GM12878 (cell line): Measurements from ENCODE around the gene TUBGCP2. TPM values are rescaled to one million over a fixed set of nuclear protein-coding genes. Genes with fewer than 3 reads are reported as not detected.

Experiments used
- ATAC-seq: fragments of 200-7000 bp; cut with Tn5 transposase; 3 replicates; pipeline ENCODE4 v1.9.1; 2020; ENCODE audit warnings: mild to moderate bottlenecking, moderate library complexity
- BruUV-seq: library from RNA; stranded (reverse); fragments of 400-500 nt; replicated peaks from 2 replicates; lab custom pipeline; 2021; lab: Mats Ljungman, UMichigan
- CTCF ChIA-PET: fragments of 300-600 bp; sonication (Branson Sonifier 250); formaldehyde crosslinking; extraction: SDS; loops from one replicate; lab custom pipeline; 2021; ENCODE audit warnings: inconsistent platforms; lab: Yijun Ruan, JAX
- POLR2A ChIA-PET: fragments of 350-600 bp; formaldehyde crosslinking; extraction: SDS; loops from one replicate; lab custom pipeline; 2021; ENCODE audit warnings: inconsistent platforms; lab: Charles Lee
- RAD21 ChIA-PET: fragments of 300-600 bp; sonication (Branson Sonifier 250); formaldehyde crosslinking; loops from one replicate; lab custom pipeline; 2023; ENCODE audit warnings: antibody characterized with exemption; ENCODE audit not compliant: unreplicated experiment; lab: Charles Lee
- SMC1A ChIA-PET: fragments of 300-600 bp; sonication (Branson Sonifier 250); formaldehyde crosslinking; loops from one replicate; lab custom pipeline; 2023; ENCODE audit not compliant: unreplicated experiment, uncharacterized antibody; lab: Charles Lee
- DNase-seq: peaks from one replicate; pipeline ENCODE4 v3.0.0-alpha.2; 2011; ENCODE audit warnings: low read depth, low spot score
- FAIRE-seq: peaks from 3 replicates; lab custom pipeline; 2011; peaks lifted over from hg19 to GRCh38; lab: Jason Lieb, UNC
- H2AFZ ChIP-seq: 2 replicates; pipeline ENCODE4 v1.6.0; 2011; ENCODE audit warnings: low read depth, low read length, control low read depth; ENCODE audit not compliant: control insufficient read depth
- H3K27ac ChIP-seq: 2 replicates; pipeline ENCODE4 v1.5.1; 2011; ENCODE audit warnings: control low read depth; ENCODE audit not compliant: control insufficient read depth, insufficient read depth
- H3K27me3 ChIP-seq, 2 experiments: replicated peaks in 1 of 2; 2 replicates each; pipeline versions ENCODE4 v1.6.0 to v1.6.1; 2011; ENCODE audit warnings: low read length in 1 of 2; ENCODE audit not compliant: control insufficient read depth in 2 of 2, insufficient read depth in 2 of 2
- H3K36me3 ChIP-seq, 2 experiments: 2 replicates each; pipeline ENCODE4 v1.5.1; 2011; ENCODE audit warnings: low read length in 1 of 2; ENCODE audit not compliant: control insufficient read depth in 2 of 2, insufficient read depth in 2 of 2
- H3K4me1 ChIP-seq: 2 replicates; pipeline ENCODE4 v1.6.1; 2011; ENCODE audit warnings: mild to moderate bottlenecking, low read length, moderate library complexity, mixed read lengths; ENCODE audit not compliant: control insufficient read depth, insufficient read depth
- H3K4me2 ChIP-seq: 2 replicates; pipeline ENCODE4 v1.6.0; 2011; ENCODE audit warnings: control low read depth; ENCODE audit not compliant: control insufficient read depth, insufficient read depth
- H3K4me3 ChIP-seq: fragments of 200-600 bp; sonication (generic); 2 replicates; pipeline ENCODE4 v1.5.1; 2016
- H3K79me2 ChIP-seq: 2 replicates; pipeline ENCODE4 v1.6.0; 2011; ENCODE audit warnings: low read length; ENCODE audit not compliant: control insufficient read depth, insufficient read depth
- H3K9ac ChIP-seq: 2 replicates; pipeline ENCODE4 v1.8.0; 2011; ENCODE audit warnings: low read length, control low read depth, mixed read lengths; ENCODE audit not compliant: control insufficient read depth, insufficient read depth
- H3K9me3 ChIP-seq: replicated peaks from 3 replicates; pipeline ENCODE4 v1.5.1; 2011; ENCODE audit warnings: mild to moderate bottlenecking, low read length; ENCODE audit not compliant: control insufficient read depth, insufficient read depth
- H4K20me1 ChIP-seq: 2 replicates; pipeline ENCODE4 v1.6.0; 2011; ENCODE audit not compliant: control insufficient read depth, insufficient read depth
- BCL11A ChIP-seq: IDR thresholded peaks from 2 replicates; pipeline ENCODE4 v1.6.1; 2011; ENCODE audit warnings: low read depth, low read length
- DPF2 ChIP-seq: fragments of 450-650 bp; IDR thresholded peaks from 2 replicates; pipeline ENCODE4 v1.6.1; 2017; ENCODE audit warnings: mild to moderate bottlenecking
- EGR1 ChIP-seq, 2 experiments: IDR thresholded peaks; 1 replicate in 1 of 2; 2 replicates in 1 of 2; pipeline ENCODE4 v1.6.1; 2011 to 2012; ENCODE audit warnings: low read depth in 2 of 2, low read length in 2 of 2, borderline replicate concordance in 1 of 2, mild to moderate bottlenecking in 1 of 2, moderate library complexity in 1 of 2
- JUNB ChIP-seq: IDR thresholded peaks from 2 replicates; pipeline ENCODE4 v1.6.1; 2016; ENCODE audit warnings: antibody characterized with exemption, mild to moderate bottlenecking
- MEF2B ChIP-seq: fragments of 450-650 bp; IDR thresholded peaks from 2 replicates; pipeline ENCODE4 v1.6.1; 2018; ENCODE audit warnings: mild to moderate bottlenecking, moderate library complexity; ENCODE audit not compliant: partially characterized antibody, poor library complexity, severe bottlenecking
- MXI1 ChIP-seq: fragments of 150-350 bp; IDR thresholded peaks from 2 replicates; pipeline ENCODE4 v1.6.1; 2011; ENCODE audit warnings: low read depth, mild to moderate bottlenecking, inconsistent platforms, low read length, improper control_type of control experiment
- MYB ChIP-seq: fragments of 150-350 bp; IDR thresholded peaks from 2 replicates; pipeline ENCODE4 v1.6.1; 2014; ENCODE audit warnings: mild to moderate bottlenecking, low read depth, low read length, borderline replicate concordance
- POLR2A ChIP-seq: IDR thresholded peaks from 2 replicates; pipeline ENCODE4 v1.6.1; 2011; ENCODE audit warnings: low read depth, mild to moderate bottlenecking, low read length
- SMARCA5 ChIP-seq: fragments of 450-650 bp; IDR thresholded peaks from 2 replicates; pipeline ENCODE4 v1.6.1; 2017; ENCODE audit warnings: mild to moderate bottlenecking
- SMC3 ChIP-seq: IDR thresholded peaks from 2 replicates; pipeline ENCODE4 v1.6.1; 2011; ENCODE audit warnings: low read length, improper control_type of control experiment, borderline replicate concordance
- SREBF2 ChIP-seq: IDR thresholded peaks from 2 replicates; pipeline ENCODE4 v1.6.1; 2012; ENCODE audit warnings: mild to moderate bottlenecking, low read length
- ZNF274 ChIP-seq: IDR thresholded peaks from one replicate; pipeline ENCODE4 v1.8.0; 2011; ENCODE audit not compliant: insufficient read length, insufficient read depth
- ZSCAN29 ChIP-seq: fragments of 450-650 bp; IDR thresholded peaks from 2 replicates; pipeline ENCODE4 v1.6.1; 2017; ENCODE audit warnings: mild to moderate bottlenecking, moderate library complexity
- ZZZ3 ChIP-seq: IDR thresholded peaks from 2 replicates; pipeline ENCODE4 v1.6.1; 2011; ENCODE audit warnings: low read depth; ENCODE audit not compliant: control insufficient read depth, insufficient read length
- WGBS: methylation state at CpG from one replicate; pipeline ENCODE4 v1.1.6; 2016; ENCODE audit warnings: low lambda C conversion rate; ENCODE audit not compliant: insufficient replicate concordance, insufficient coverage; ENCODE audit errors: missing lambda C conversion rate; 5-methylcytosine and 5-hydroxymethylcytosine counted together
- in situ Hi-C: fragments of 300-500 bp; cut with MboI; formaldehyde crosslinking; loops from 9 replicates; pipeline ENCODE4 v1.14.3; 2018; ENCODE audit warnings: mixed read lengths
- intact Hi-C: fragments of 100-400 bp; cut with micrococcal nuclease; formaldehyde crosslinking; loops from one replicate; pipeline ENCODE4 v1.14.2; 2022; ENCODE audit not compliant: unreplicated experiment
- polyA plus RNA-seq, 11 experiments: library from polyadenylated mRNA; depleted of rRNA in 4 of 11; unstranded in 6 of 11; stranded (reverse) in 5 of 11; fragments of >200 nt; fragmentation: Nextera tagmentation in 4 of 11; fragmentation: Illumina TruSeq in 1 of 11; extraction: Ambion mirVana in 4 of 11; extraction: Trizol in 1 of 11; gene quantifications; 1 replicate in 1 of 11; 2 replicates in 10 of 11; pipeline versions ENCODE4 v1.2.1 to v1.2.3, GENCODE V29; 2011 to 2016; ENCODE audit warnings: inconsistent platforms in 2 of 11, missing spikeins in 2 of 11, low read depth in 1 of 11
- total RNA-seq, 4 experiments: library from RNA; depleted of rRNA in 3 of 4; stranded (reverse); fragments of >200 nt in 3 of 4; fragmentation: Illumina TruSeq in 1 of 4; extraction: Trizol in 1 of 4; gene quantifications; 2 replicates each; pipeline versions ENCODE4 v1.2.1 to v1.2.3, GENCODE V29; 2013 to 2021
- TF ChIP-seq, protein P1 (sequence below): fragments of 450-650 bp; conservative IDR thresholded peaks from 2 replicates; pipeline ENCODE4 v1.6.1; 2017; ENCODE audit warnings: mild to moderate bottlenecking, moderate library complexity
- TF ChIP-seq, protein P2 (sequence below): IDR thresholded peaks from 2 replicates; pipeline ENCODE4 v1.6.1; 2012; ENCODE audit warnings: low read depth, low read length, improper control_type of control experiment
- TF ChIP-seq, protein P3 (sequence below), 3 experiments: IDR thresholded peaks in 2 of 3; conservative IDR thresholded peaks in 1 of 3; 2 replicates each; pipeline ENCODE4 v1.5.1; 2011; ENCODE audit warnings: low read depth in 3 of 3, low read length in 3 of 3, mild to moderate bottlenecking in 3 of 3, control low read depth in 2 of 3, moderate library complexity in 2 of 3, inconsistent platforms in 1 of 3, mixed read lengths in 1 of 3; ENCODE audit not compliant: control insufficient read depth in 2 of 3, insufficient read depth in 1 of 3; ENCODE audit errors: extremely low read depth in 1 of 3
- TF ChIP-seq, protein P4 (sequence below): fragments of 450-650 bp; IDR thresholded peaks from 2 replicates; pipeline ENCODE4 v1.6.1; 2017; ENCODE audit warnings: low read depth, mild to moderate bottlenecking, moderate library complexity

Gene TUBGCP2
- total and polyA plus RNA-seq, 10 of the 15 experiments (the other 5 are each of a cell fraction or from before 2014, with no cell fraction given) = 4.8 to 47.1 (median 34.7) TPM

DNA sequence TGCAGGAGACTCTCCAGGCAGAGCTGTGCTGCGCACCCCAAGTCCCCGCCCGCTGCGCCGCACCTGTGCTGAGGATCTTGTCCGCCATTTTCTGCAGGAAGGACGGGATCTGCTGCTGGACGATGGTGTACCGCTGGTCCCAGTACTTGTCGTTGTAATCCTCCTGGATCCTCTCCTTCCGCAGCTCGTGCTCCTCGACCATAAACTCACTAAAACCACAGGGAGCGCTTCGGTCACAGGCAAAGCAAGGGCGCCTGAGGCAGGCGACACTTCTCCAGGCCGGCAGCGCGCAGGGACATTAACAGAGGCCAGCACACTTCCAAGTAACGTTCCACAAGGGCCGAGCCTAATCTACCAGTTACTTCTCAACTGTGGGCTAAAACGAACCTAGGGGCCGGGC lies 18.9 kb downstream of the TUBGCP2 start:
- H3K4me3 ChIP-seq = no peak overlapping the region
- no peaks in the 10 kb centered on the region for H3K4me1 ChIP-seq
- H3K4me2 ChIP-seq = no peak overlapping the region
- H2AFZ ChIP-seq = no peak overlapping the region
- TF ChIP-seq ZSCAN29 = no peak
- TF ChIP-seq SMC3 = no peak
- TF ChIP-seq SREBF2 = no peak
- TF ChIP-seq ZNF274 = no peak
- TF ChIP-seq POLR2A = no peak
- TF ChIP-seq, protein P1, sequence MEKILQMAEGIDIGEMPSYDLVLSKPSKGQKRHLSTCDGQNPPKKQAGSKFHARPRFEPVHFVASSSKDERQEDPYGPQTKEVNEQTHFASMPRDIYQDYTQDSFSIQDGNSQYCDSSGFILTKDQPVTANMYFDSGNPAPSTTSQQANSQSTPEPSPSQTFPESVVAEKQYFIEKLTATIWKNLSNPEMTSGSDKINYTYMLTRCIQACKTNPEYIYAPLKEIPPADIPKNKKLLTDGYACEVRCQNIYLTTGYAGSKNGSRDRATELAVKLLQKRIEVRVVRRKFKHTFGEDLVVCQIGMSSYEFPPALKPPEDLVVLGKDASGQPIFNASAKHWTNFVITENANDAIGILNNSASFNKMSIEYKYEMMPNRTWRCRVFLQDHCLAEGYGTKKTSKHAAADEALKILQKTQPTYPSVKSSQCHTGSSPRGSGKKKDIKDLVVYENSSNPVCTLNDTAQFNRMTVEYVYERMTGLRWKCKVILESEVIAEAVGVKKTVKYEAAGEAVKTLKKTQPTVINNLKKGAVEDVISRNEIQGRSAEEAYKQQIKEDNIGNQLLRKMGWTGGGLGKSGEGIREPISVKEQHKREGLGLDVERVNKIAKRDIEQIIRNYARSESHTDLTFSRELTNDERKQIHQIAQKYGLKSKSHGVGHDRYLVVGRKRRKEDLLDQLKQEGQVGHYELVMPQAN = no peak
- TF ChIP-seq, protein P2, sequence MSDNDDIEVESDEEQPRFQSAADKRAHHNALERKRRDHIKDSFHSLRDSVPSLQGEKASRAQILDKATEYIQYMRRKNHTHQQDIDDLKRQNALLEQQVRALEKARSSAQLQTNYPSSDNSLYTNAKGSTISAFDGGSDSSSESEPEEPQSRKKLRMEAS = no peak
- no peak for TF ChIP-seq MEF2B
- TF ChIP-seq ZZZ3 = no peak
- TF ChIP-seq MYB = no peak
- TF ChIP-seq BCL11A = no peak
- TF ChIP-seq DPF2 = no peak
- TF ChIP-seq JUNB = no peak
- TF ChIP-seq EGR1 (IDR thresholded peaks at IDR 0.05; ENCODE audit: borderline replicate concordance in 1 of 2, low read depth in 2 of 2, low read length in 2 of 2) = no peak
- TF ChIP-seq SMARCA5 = no peak
- TF ChIP-seq, protein P3, sequence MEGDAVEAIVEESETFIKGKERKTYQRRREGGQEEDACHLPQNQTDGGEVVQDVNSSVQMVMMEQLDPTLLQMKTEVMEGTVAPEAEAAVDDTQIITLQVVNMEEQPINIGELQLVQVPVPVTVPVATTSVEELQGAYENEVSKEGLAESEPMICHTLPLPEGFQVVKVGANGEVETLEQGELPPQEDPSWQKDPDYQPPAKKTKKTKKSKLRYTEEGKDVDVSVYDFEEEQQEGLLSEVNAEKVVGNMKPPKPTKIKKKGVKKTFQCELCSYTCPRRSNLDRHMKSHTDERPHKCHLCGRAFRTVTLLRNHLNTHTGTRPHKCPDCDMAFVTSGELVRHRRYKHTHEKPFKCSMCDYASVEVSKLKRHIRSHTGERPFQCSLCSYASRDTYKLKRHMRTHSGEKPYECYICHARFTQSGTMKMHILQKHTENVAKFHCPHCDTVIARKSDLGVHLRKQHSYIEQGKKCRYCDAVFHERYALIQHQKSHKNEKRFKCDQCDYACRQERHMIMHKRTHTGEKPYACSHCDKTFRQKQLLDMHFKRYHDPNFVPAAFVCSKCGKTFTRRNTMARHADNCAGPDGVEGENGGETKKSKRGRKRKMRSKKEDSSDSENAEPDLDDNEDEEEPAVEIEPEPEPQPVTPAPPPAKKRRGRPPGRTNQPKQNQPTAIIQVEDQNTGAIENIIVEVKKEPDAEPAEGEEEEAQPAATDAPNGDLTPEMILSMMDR (IDR thresholded peaks at IDR 0.05 in 2 of 3, conservative IDR thresholded peaks at IDR 0.05 in 1 of 3; ENCODE audit: control insufficient read depth in 2 of 3, extremely low read depth in 1 of 3, insufficient read depth in 1 of 3, low read depth in 3 of 3, low read length in 3 of 3) = no peak
- TF ChIP-seq, protein P4, sequence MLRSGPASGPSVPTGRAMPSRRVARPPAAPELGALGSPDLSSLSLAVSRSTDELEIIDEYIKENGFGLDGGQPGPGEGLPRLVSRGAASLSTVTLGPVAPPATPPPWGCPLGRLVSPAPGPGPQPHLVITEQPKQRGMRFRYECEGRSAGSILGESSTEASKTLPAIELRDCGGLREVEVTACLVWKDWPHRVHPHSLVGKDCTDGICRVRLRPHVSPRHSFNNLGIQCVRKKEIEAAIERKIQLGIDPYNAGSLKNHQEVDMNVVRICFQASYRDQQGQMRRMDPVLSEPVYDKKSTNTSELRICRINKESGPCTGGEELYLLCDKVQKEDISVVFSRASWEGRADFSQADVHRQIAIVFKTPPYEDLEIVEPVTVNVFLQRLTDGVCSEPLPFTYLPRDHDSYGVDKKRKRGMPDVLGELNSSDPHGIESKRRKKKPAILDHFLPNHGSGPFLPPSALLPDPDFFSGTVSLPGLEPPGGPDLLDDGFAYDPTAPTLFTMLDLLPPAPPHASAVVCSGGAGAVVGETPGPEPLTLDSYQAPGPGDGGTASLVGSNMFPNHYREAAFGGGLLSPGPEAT = no peak
- TF ChIP-seq MXI1 = no peak
- RAD21 ChIA-PET = no interaction called here
- intact Hi-C loops = no loop called here
- no peak for FAIRE-seq
- POLR2A ChIA-PET = no interaction called here
- H4K20me1 ChIP-seq = no peaks in the 10 kb centered on the region
- no peaks in the 10 kb centered on the region for H3K9me3 ChIP-seq
- WGBS = 95% methylated on average over 23 of the region's 24 CpGs
- H3K79me2 ChIP-seq = no peaks in the 10 kb centered on the region
- CTCF ChIA-PET = no interaction called here
- H3K27me3 ChIP-seq = no peaks in the 10 kb centered on the region
- no peak overlapping the region for H3K27ac ChIP-seq
- no peak for DNase-seq
- no peak for ATAC-seq
- peaks cover 13 to 24% of the 10 kb centered on the region in 2 experiments for H3K36me3 ChIP-seq
- no TSS peak for BruUV-seq
- no peak overlapping the region for H3K9ac ChIP-seq
- in situ Hi-C loops = no loop called here
- SMC1A ChIA-PET = no interaction called here
